Activated T-cell treated with anti-CD3 and anti-CD28 coated beads, Interleukin-2, amount 50 U/mL, for 24 hours (primary cell): ENCODE measurements around the gene GRM8.

Experiments
- DNase-seq: peaks from one replicate; pipeline ENCODE4 v3.0.0-alpha.2; 2020
- H3K27ac Mint-ChIP-seq: 2 replicates; pipeline ENCODE4 v1.8.0; 2020; ENCODE audit warnings: mild to moderate bottlenecking, mixed read lengths
- H3K27me3 Mint-ChIP-seq: 2 replicates; pipeline ENCODE4 v1.8.0; 2020; ENCODE audit warnings: mixed read lengths
- H3K36me3 Mint-ChIP-seq: 2 replicates; pipeline ENCODE4 v1.8.0; 2020; ENCODE audit warnings: low read depth, mixed read lengths
- H3K4me1 Mint-ChIP-seq: 2 replicates; pipeline ENCODE4 v1.8.0; 2020; ENCODE audit warnings: low read depth, mixed read lengths
- H3K4me3 Mint-ChIP-seq: 2 replicates; pipeline ENCODE4 v1.8.0; 2020; ENCODE audit warnings: mild to moderate bottlenecking, moderate library complexity, mixed read lengths
- H3K9me3 Mint-ChIP-seq: 2 replicates; pipeline ENCODE4 v1.8.0; 2020; ENCODE audit warnings: mixed read lengths

GRM8 gene

DNA sequence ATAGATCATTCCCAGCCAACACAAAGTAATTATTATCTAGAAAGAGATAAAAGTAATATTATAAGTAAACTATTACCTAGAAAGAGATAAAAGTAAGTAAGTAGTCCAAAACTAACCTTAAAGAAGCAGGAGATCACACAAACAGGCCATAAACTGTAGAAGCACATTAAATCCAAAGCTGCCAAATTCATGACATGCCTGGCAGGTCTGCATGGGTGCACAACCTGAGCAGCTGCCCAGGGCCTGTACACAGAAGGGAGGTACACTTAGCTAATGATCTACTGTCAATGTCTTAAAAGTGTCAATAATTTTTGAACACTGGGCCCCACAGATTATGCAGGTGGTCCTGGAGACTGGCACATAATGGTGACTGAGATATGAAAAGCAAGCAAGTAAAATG is 196.5 kb downstream of the GRM8 start:
- DNase-seq = no peak
- no peak overlapping the region for H3K27ac Mint-ChIP-seq
- no peaks in the 10 kb centered on the region for H3K36me3 Mint-ChIP-seq
- H3K27me3 Mint-ChIP-seq = peaks cover 1% of the 10 kb centered on the region
- H3K4me1 Mint-ChIP-seq = no peaks in the 10 kb centered on the region
- no peak overlapping the region for H3K4me3 Mint-ChIP-seq
- no peaks in the 10 kb centered on the region for H3K9me3 Mint-ChIP-seq

- H3K27ac Mint-ChIP-seq = no peak overlapping the region
- no peaks in the 10 kb centered on the region for H3K36me3 Mint-ChIP-seq
- H3K9me3 Mint-ChIP-seq = no peaks in the 10 kb centered on the region
- H3K4me1 Mint-ChIP-seq = no peaks in the 10 kb centered on the region
- H3K27me3 Mint-ChIP-seq = peaks cover 9% of the 10 kb centered on the region
- H3K4me3 Mint-ChIP-seq = no peak overlapping the region
- DNase-seq = no peak
Measured at GRCh38 chr7:127047521-127047920, 205.2 kb downstream of the GRM8 start.

GRCh38 chr7:127041689-127042452 is 210.9 kb downstream of the GRM8 start:
- Mint-ChIP-seq H3K27ac (no peak overlapping the region), H3K9me3 (no peaks in the 10 kb centered on the region), H3K36me3 (no peaks in the 10 kb centered on the region), H3K27me3 (peaks cover 11% of the 10 kb centered on the region), H3K4me1 (no peaks in the 10 kb centered on the region), H3K4me3 (no peak overlapping the region)
- DNase-seq = no peak

DNA sequence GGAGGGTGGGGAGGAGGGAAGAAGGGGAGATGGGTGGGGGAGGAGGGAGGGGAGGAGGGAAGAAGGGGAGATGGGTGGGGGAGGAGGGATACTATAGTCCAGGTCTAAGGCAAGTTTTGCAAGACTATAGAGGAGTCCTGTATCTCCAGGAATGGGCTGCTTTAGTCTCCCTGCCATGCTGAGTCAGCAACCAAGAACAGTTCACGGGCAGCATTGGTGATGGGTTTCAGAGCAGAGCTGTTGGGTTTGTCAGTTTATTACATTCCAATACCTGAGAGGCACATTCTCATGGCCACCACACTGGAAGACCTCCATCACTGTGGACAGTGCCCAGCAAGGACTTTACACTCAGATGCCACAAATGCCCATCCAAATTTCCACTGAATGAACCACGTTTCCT is 212.7 kb downstream of the GRM8 start:
- peaks cover 15% of the 10 kb centered on the region for H3K27me3 Mint-ChIP-seq
- no peak overlapping the region for H3K27ac Mint-ChIP-seq
- no peaks in the 10 kb centered on the region for H3K9me3 Mint-ChIP-seq
- DNase-seq = no peak
- H3K4me3 Mint-ChIP-seq = no peak overlapping the region
- no peaks in the 10 kb centered on the region for H3K4me1 Mint-ChIP-seq
- H3K36me3 Mint-ChIP-seq = no peaks in the 10 kb centered on the region

GRCh38 chr7:127039541-127039940 is 213.2 kb downstream of the GRM8 start:
- peaks cover 15% of the 10 kb centered on the region for H3K27me3 Mint-ChIP-seq
- no peak overlapping the region for H3K27ac Mint-ChIP-seq
- DNase-seq = no peak
- no peak overlapping the region for H3K4me3 Mint-ChIP-seq
- H3K9me3 Mint-ChIP-seq = no peaks in the 10 kb centered on the region
- no peaks in the 10 kb centered on the region for H3K36me3 Mint-ChIP-seq
- no peaks in the 10 kb centered on the region for H3K4me1 Mint-ChIP-seq

GRCh38 chr7:127035203-127035849 is 217.4 kb downstream of the GRM8 start:
- no peak for DNase-seq
- Mint-ChIP-seq H3K4me1 (no peaks in the 10 kb centered on the region), H3K9me3 (peaks cover 4% of the 10 kb centered on the region), H3K4me3 (no peak overlapping the region), H3K27ac (no peak overlapping the region), H3K27me3 (peaks cover 31% of the 10 kb centered on the region), H3K36me3 (no peaks in the 10 kb centered on the region)

DNA sequence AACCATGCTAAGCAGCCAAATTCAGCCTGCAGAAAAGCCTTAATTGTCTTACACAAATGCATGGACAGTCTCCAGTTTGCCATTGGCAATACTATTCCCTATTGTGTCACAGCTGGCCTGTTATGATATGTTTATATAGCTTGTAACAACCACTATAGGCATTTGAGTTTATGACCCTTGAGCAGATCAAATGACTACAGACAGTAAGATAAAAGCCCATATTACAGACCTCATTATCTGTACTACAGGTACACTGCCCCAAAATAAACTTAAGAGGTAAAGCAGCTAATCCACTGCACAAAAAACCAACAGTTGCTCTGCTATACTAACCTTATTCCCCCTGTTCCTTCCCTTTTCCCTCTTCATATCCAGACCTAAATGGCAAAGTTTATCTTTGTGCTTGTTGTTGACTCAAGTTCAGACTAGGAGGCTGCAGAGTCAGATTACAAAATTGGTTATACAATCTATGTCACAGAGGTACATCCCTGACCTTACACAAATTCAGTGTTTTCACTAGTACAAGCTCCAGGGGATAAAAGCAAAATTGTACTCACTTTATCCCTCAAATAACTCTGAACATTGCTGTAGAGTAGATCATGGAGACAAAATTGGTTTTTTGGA is 218.4 kb downstream of the GRM8 start:
- peaks cover 5% of the 10 kb centered on the region for H3K9me3 Mint-ChIP-seq
- H3K27me3 Mint-ChIP-seq = peaks cover 31% of the 10 kb centered on the region
- H3K36me3 Mint-ChIP-seq = no peaks in the 10 kb centered on the region

DNA sequence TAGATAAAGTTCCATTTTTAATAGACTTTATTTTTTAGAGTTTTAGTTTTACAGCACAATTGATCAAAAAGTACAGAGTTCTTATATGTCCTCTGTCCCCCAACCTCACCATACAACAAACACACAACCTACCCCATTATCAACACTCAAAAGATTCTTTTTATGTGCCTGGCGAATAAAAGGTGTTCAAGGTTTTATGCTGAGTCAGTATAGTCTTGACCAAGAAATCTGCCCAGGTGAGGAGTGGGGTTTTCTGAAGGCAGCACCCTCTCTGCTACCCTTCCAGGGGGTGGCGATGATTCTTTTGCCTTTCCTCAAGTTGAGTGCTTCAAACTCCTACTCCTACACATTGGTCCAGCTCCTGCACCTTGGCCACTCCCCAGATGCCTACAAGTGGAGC is 222.9 kb downstream of the GRM8 start:
- no peak for DNase-seq
- Mint-ChIP-seq H3K9me3 (peaks cover 6% of the 10 kb centered on the region), H3K27me3 (peaks cover 16% of the 10 kb centered on the region), H3K36me3 (no peaks in the 10 kb centered on the region), H3K4me3 (no peak overlapping the region), H3K4me1 (no peaks in the 10 kb centered on the region), H3K27ac (no peak overlapping the region)

More for the DNA sequence above, 218.4 kb downstream of the GRM8 start:
- Mint-ChIP-seq H3K27ac (no peak overlapping the region), H3K4me3 (no peak overlapping the region), H3K4me1 (no peaks in the 10 kb centered on the region)
- DNase-seq = no peak

GRCh38 chr7:127021857-127022256 is 230.9 kb downstream of the GRM8 start:
- Mint-ChIP-seq H3K36me3 (no peaks in the 10 kb centered on the region), H3K27me3 (no peaks in the 10 kb centered on the region), H3K4me3 (no peak overlapping the region), H3K27ac (no peak overlapping the region), H3K4me1 (no peaks in the 10 kb centered on the region), H3K9me3 (peaks cover 2% of the 10 kb centered on the region)
- DNase-seq = no peak

DNA sequence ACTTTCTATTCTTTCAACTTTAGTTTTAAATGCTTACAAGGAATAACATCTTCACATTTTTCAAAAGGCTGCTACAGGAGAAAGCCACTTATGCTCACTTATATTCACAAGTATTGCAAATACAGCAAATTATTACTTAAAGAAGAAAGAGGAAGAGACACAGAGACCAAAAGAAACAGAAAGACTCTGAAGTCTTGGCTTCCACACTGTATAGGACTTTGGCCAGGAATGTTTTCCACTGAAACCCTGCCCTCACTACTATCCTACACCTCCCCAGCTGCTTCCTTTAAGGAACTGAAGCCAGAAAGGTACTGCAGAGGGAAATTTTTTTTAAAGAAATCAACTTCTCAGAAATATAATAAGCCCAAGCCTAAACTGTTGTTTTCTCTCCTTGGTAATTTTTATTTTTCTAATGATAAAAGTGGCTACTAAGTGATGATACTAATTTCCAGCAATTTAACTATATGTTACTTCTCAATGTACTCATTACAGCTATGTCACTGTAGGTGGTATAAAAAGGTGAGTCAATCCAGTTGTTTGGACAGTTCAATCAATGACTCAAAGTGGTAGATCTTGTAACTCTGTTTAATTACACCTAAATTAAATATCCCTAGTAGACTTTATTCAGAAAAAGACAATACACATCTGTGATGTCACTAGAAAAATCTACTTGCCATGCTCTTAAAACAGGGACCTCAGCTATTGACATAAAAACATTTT is 231.6 kb downstream of the GRM8 start:
- DNase-seq = no peak
- no peaks in the 10 kb centered on the region for H3K36me3 Mint-ChIP-seq
- H3K4me3 Mint-ChIP-seq = no peak overlapping the region
- H3K4me1 Mint-ChIP-seq = no peaks in the 10 kb centered on the region
- H3K9me3 Mint-ChIP-seq = no peaks in the 10 kb centered on the region
- no peak overlapping the region for H3K27ac Mint-ChIP-seq
- H3K27me3 Mint-ChIP-seq = no peaks in the 10 kb centered on the region

- H3K36me3 Mint-ChIP-seq = no peaks in the 10 kb centered on the region
- no peak for DNase-seq
- no peak overlapping the region for H3K4me3 Mint-ChIP-seq
- H3K27ac Mint-ChIP-seq = no peak overlapping the region
- H3K4me1 Mint-ChIP-seq = no peaks in the 10 kb centered on the region
- no peaks in the 10 kb centered on the region for H3K27me3 Mint-ChIP-seq
- no peaks in the 10 kb centered on the region for H3K9me3 Mint-ChIP-seq
Measured at GRCh38 chr7:127018889-127019288, 233.9 kb downstream of the GRM8 start.

GRCh38 chr7:127017196-127017595 is 235.5 kb downstream of the GRM8 start:
- no peak for DNase-seq
- Mint-ChIP-seq H3K4me1 (no peaks in the 10 kb centered on the region), H3K27me3 (no peaks in the 10 kb centered on the region), H3K9me3 (no peaks in the 10 kb centered on the region), H3K4me3 (no peak overlapping the region), H3K36me3 (no peaks in the 10 kb centered on the region), H3K27ac (no peak overlapping the region)

DNA sequence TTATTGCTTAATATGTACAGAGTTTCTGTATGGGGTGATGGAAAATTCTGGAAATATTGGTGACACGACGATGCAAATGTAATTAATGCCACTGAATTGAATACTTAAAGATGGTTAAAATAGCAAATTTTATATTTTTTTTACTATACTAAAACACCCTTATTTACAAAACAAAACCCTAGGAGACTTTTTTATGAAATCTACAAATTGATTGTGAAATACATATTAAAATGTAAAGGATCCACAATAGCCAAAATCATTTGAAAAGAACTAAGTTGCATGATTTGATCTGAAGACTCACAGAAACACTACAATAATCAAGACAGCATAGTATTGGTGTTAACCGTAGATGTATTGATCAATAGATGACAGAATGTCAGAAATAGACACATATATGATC is 252.0 kb downstream of the GRM8 start:
- DNase-seq = no peak
- Mint-ChIP-seq H3K4me1 (no peaks in the 10 kb centered on the region), H3K36me3 (no peaks in the 10 kb centered on the region), H3K27ac (no peak overlapping the region), H3K4me3 (no peak overlapping the region), H3K27me3 (no peaks in the 10 kb centered on the region), H3K9me3 (no peaks in the 10 kb centered on the region)

DNA sequence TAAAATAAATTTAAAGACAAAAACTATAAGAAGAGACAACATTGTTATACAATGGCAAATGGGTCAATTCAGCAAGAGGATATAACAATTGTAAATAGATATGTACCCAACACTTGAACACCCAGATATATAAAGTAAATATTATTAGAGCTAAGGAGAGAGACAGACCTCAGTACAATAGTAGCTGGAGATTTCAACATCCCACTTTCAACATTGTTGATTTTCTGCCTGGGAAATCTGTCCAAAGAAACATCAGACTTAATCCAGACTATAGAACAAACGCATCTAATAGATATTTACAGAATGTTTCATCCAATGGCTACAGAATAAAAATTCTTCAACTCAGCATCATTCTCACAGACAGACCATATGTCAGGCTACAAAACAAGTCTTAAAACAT is 256.1 kb downstream of the GRM8 start:
- peaks cover 7% of the 10 kb centered on the region for H3K27me3 Mint-ChIP-seq
- H3K27ac Mint-ChIP-seq = no peak overlapping the region
- no peak overlapping the region for H3K4me3 Mint-ChIP-seq
- DNase-seq = no peak
- H3K36me3 Mint-ChIP-seq = no peaks in the 10 kb centered on the region
- H3K9me3 Mint-ChIP-seq = no peaks in the 10 kb centered on the region
- no peaks in the 10 kb centered on the region for H3K4me1 Mint-ChIP-seq
